ENCODE results near the gene SP110. TPM values are rescaled to one million over a fixed set of nuclear protein-coding genes. Genes with fewer than 3 reads are reported as not detected.

The SP110 gene
- total and polyA plus RNA-seq, 2 of the 8 experiments (the other 6 are each of a cell fraction or from before 2014, with no cell fraction given): 3.1 to 7.1 TPM

- no peak overlapping the region for H2BK5ac ChIP-seq (ENCODE audit: low read depth, low read length)
- WGBS, 2 experiments (ENCODE audit: extremely low coverage in 1 of 2, insufficient coverage in 1 of 2, insufficient read length in 1 of 2, insufficient replicate concordance in 2 of 2, low coverage in 1 of 2, low lambda C conversion rate in 2 of 2, missing lambda C conversion rate in 1 of 2): 82% methylated on average over 3 of the region's 3 CpGs; no CpG with 5 or more reads in 1 of the 2 experiments
- no peak overlapping the region for H3K23ac ChIP-seq (ENCODE audit: insufficient read length)
- no peak overlapping the region for H3K9ac ChIP-seq (replicated peaks in 1 of 4; ENCODE audit: extremely low read depth in 1 of 4, low read depth in 3 of 4, low read length in 3 of 4)
- H3K56ac ChIP-seq (replicated peaks; ENCODE audit: insufficient read length, low read depth, low read length): no peak overlapping the region
- H3K4ac ChIP-seq (replicated peaks; ENCODE audit: insufficient read length, low read depth, low read length): no peak overlapping the region
- H4K91ac ChIP-seq (replicated peaks; ENCODE audit: insufficient read length, low read length): no peak overlapping the region
- no peak overlapping the region for H3K4me2 ChIP-seq (ENCODE audit: insufficient read depth in 1 of 2, low read depth in 2 of 2, low read length in 2 of 2)
- H4K8ac ChIP-seq (ENCODE audit: extremely low read depth, insufficient read depth, low read length): no peak overlapping the region
- no peak overlapping the region for H2AK5ac ChIP-seq (ENCODE audit: low read depth, low read length)
- H3K4me3 ChIP-seq (ENCODE audit: extremely low read depth in 1 of 4, insufficient read depth in 2 of 4, low read depth in 3 of 4, low read length in 4 of 4): no peak overlapping the region
- no peak overlapping the region for H3K14ac ChIP-seq (ENCODE audit: insufficient read length)
- no peak overlapping the region for H2BK12ac ChIP-seq (ENCODE audit: low read depth, low read length)
- H3K79me2 ChIP-seq (ENCODE audit: control insufficient read depth in 1 of 2, insufficient read depth in 2 of 2, low read length in 2 of 2): no peaks in the 10 kb centered on the region
- no peaks in the 10 kb centered on the region for H4K20me1 ChIP-seq (replicated peaks in 1 of 2; ENCODE audit: control insufficient read depth in 1 of 2, insufficient read depth in 2 of 2, low read length in 2 of 2)
- no peak overlapping the region for H2BK120ac ChIP-seq (replicated peaks; ENCODE audit: low read depth, low read length)
- no peak overlapping the region for H3K18ac ChIP-seq (ENCODE audit: extremely low read depth, low read length)
- no peak overlapping the region for H3K27ac ChIP-seq (ENCODE audit: low read depth, low read length)
- no peak for FAIRE-seq
- CTCF ChIA-PET (ENCODE audit: partially characterized antibody): no interaction called here
- peaks cover 0 to 3% (median 0%) of the 10 kb centered on the region in 4 experiments; a peak in 1 of 7 replicates for H3K4me1 ChIP-seq (replicated peaks in 1 of 4; ENCODE audit: control insufficient read depth in 3 of 4, insufficient read depth in 4 of 4, low read length in 3 of 4)
- DNase-seq (ENCODE audit: low read depth in 1 of 2, low spot score in 2 of 2): no peak
- no peak overlapping the region for H2AFZ ChIP-seq (ENCODE audit: low read length)
- no peak overlapping the region for H4K5ac ChIP-seq (ENCODE audit: insufficient read length, low read depth, low read length)
- no peaks in the 10 kb centered on the region; a peak in 1 of 4 replicates for H3K9me3 ChIP-seq (ENCODE audit: insufficient read depth in 2 of 2, low read depth in 1 of 2, low read length in 1 of 2)
- POLR2A ChIA-PET (ENCODE audit: partially characterized antibody): no interaction called here
- H3K23me2 ChIP-seq (ENCODE audit: low read depth, low read length): 0 out of 2 replicates have a peak, but pooled peaks cover 2% of the 10 kb centered on the region
- no peaks in the 10 kb centered on the region for H3K27me3 ChIP-seq (replicated peaks in 1 of 4; ENCODE audit: control insufficient read depth in 3 of 4, extremely low read depth in 1 of 4, insufficient read depth in 3 of 4, low read length in 3 of 4)
- no peaks in the 10 kb centered on the region; a peak in 1 of 8 replicates for H3K36me3 ChIP-seq (ENCODE audit: control insufficient read depth in 2 of 4, insufficient read depth in 4 of 4, low read length in 3 of 4)
- no peak overlapping the region for H2BK15ac ChIP-seq (ENCODE audit: low read length)
- no peak overlapping the region for H2BK20ac ChIP-seq (ENCODE audit: low read length)
- no peaks in the 10 kb centered on the region for H3K79me1 ChIP-seq (ENCODE audit: low read depth, low read length)
- TF ChIP-seq JUN (IDR thresholded peaks at IDR 0.05; ENCODE audit: low read depth, low read length) (no peak), KDM4A (IDR thresholded peaks at IDR 0.05; ENCODE audit: low read depth, low read length, severe bottlenecking) (no peak), POU5F1 (IDR thresholded peaks at IDR 0.05; ENCODE audit: low read depth, low read length) (no peak), SIX5 (IDR thresholded peaks at IDR 0.05; ENCODE audit: low read depth, low read length) (no peak), SIN3A (conservative IDR thresholded peaks at IDR 0.05 in 1 of 2, IDR thresholded peaks at IDR 0.05 in 1 of 2; ENCODE audit: low read depth in 1 of 2, low read length in 2 of 2) (no peak), EZH2 (IDR thresholded peaks at IDR 0.05; ENCODE audit: low read depth, low read length, severe bottlenecking) (no peak), TAF1 (IDR thresholded peaks at IDR 0.05; ENCODE audit: low read depth, low read length) (no peak), CBX5 (IDR thresholded peaks at IDR 0.05; ENCODE audit: low read depth, low read length) (no peak), ASH2L (IDR thresholded peaks at IDR 0.05; ENCODE audit: low read length) (no peak), RFX5 (IDR thresholded peaks at IDR 0.05; ENCODE audit: borderline replicate concordance, low read depth, low read length) (no peak)
- TF ChIP-seq, protein P1, sequence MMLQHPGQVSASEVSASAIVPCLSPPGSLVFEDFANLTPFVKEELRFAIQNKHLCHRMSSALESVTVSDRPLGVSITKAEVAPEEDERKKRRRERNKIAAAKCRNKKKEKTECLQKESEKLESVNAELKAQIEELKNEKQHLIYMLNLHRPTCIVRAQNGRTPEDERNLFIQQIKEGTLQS (IDR thresholded peaks at IDR 0.05; ENCODE audit: insufficient read depth, low read depth, low read length): no peak
Observed at GRCh38 chr2:230227216-230227615, 7.4 kb upstream of the SP110 start.
